HG02885 (cell line): Measurements from ENCODE around the gene LLGL2.
"Not testable (repeated sequence)": the region's sequence is repeated elsewhere in the genome, so short reads cannot be mapped to it uniquely, and the experiment has no call there.

Source experiments
- ATAC-seq: cut with Tn5 transposase; IDR thresholded peaks from one replicate; pipeline ENCODE4 v1.9.1; 2021; ENCODE audit warnings: mild to moderate bottlenecking; ENCODE audit not compliant: unreplicated experiment, poor library complexity

Gene LLGL2

GRCh38 chr17:75589012-75589918, 63.8 kb downstream of the LLGL2 start:
- peak; percentile 82 for ATAC-seq

GRCh38 chr17:75589919-75590303, 64.4 kb downstream of the LLGL2 start:
- ATAC-seq = no peak

GRCh38 chr17:75590314-75590761, 64.8 kb downstream of the LLGL2 start:
- ATAC-seq = no peak

GRCh38 chr17:75590849-75591721, 65.6 kb downstream of the LLGL2 start:
- no peak for ATAC-seq

- no peak for ATAC-seq
These were observed 66.3 kb downstream of the LLGL2 start for GRCh38 chr17:75591722-75592302.

GRCh38 chr17:75592348-75593020, 67.0 kb downstream of the LLGL2 start:
- ATAC-seq = no peak

- not testable (repeated sequence) for ATAC-seq
These were observed 67.9 kb downstream of the LLGL2 start for GRCh38 chr17:75593430-75593829.

GRCh38 chr17:75594499-75595283, 69.2 kb downstream of the LLGL2 start:
- ATAC-seq = no peak

- ATAC-seq = no peak
These were observed 69.9 kb downstream of the LLGL2 start for GRCh38 chr17:75595284-75595919.

GRCh38 chr17:75595920-75596313, 70.4 kb downstream of the LLGL2 start:
- ATAC-seq = no peak

- no peak for ATAC-seq
These were observed 71.0 kb downstream of the LLGL2 start for GRCh38 chr17:75596320-75597087.

- no peak for ATAC-seq
These were observed 75.8 kb downstream of the LLGL2 start for GRCh38 chr17:75601057-75601987.

- no peak for ATAC-seq
These were observed 77.1 kb downstream of the LLGL2 start for GRCh38 chr17:75602644-75603043.

GRCh38 chr17:75603123-75603522, 77.6 kb downstream of the LLGL2 start:
- no peak for ATAC-seq

GRCh38 chr17:75604034-75604695, 78.7 kb downstream of the LLGL2 start:
- no peak for ATAC-seq

- no peak for ATAC-seq
These were observed 80.3 kb downstream of the LLGL2 start for GRCh38 chr17:75605790-75606189.

GRCh38 chr17:75607086-75607485, 81.6 kb downstream of the LLGL2 start:
- ATAC-seq = no peak
